HG03442 (cell line): ENCODE results near the gene VGLL2.
"Not testable (repeated sequence)": the region's sequence is repeated elsewhere in the genome, so short reads cannot be mapped to it uniquely, and the experiment has no call there.

Experiments
- ATAC-seq: cut with Tn5 transposase; IDR thresholded peaks from one replicate; pipeline ENCODE4 v1.9.1; 2021; ENCODE audit warnings: mild to moderate bottlenecking, moderate library complexity; ENCODE audit not compliant: unreplicated experiment

VGLL2 gene, protein sequence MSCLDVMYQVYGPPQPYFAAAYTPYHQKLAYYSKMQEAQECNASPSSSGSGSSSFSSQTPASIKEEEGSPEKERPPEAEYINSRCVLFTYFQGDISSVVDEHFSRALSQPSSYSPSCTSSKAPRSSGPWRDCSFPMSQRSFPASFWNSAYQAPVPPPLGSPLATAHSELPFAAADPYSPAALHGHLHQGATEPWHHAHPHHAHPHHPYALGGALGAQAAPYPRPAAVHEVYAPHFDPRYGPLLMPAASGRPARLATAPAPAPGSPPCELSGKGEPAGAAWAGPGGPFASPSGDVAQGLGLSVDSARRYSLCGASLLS

DNA sequence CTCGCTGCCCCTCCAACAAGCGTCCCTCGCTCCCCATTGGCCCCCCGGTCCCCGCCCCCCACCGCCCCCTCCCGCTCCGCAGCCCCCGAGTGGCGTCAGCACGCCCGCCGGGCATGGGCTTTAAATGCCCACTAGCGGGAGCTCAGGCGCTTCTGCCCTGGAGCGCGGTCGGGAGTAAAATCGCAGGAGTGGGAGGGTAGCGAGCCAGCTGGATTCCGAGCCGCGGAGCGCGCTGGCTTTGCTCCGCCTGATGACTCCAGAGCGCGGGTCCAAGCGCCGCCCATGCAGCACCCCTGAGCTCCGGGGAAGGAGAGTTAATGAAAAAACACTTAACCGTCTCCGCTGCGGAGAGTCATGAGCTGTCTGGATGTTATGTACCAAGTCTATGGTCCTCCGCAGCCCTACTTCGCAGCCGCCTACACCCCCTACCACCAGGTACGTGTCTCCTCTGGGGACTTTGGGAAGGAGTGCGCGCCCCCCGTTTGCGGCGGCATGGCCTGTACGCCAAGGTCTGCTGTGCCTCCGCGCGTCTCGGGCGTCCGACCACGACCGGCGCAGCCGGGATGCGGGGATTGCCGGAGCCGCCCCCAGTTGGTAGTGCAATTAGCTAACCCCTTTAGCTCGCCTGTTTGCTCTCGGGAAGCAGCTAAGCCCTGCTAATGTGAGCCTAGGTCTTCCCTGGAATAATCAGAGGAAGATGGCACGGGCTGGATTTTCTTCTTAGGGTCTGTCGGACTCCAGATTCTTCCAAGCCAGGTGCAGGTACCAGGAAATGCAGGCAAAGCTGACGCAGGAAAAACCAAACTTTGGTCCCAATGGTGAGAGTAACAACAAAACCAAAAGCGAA lies at the start of gene VGLL2:
VGLL2 (plus strand) TSS at position 149 of the 847 bp plus-strand sequence; CDS start at position 355, 206 bp downstream.
- peak; percentile 26 for ATAC-seq

DNA sequence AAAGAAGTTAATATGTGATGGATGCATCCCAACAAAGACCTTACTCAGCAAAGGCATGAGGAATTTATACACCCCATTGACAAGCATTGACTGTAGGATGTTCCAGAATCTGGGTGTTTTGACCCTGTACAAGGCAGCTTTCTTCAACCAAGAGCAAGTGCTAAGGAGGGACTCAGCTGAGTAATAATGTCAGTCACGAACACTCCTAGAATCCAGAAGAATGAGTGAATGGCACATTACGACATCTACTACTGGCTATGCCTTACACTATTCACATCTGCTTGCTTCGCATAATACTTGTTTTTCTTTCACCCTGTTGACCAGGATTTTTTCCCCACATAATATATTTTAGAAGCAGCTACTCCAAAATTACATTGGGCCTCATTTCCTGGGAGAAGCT lies 42.5 kb upstream of the VGLL2 start:
- ATAC-seq = no peak

DNA sequence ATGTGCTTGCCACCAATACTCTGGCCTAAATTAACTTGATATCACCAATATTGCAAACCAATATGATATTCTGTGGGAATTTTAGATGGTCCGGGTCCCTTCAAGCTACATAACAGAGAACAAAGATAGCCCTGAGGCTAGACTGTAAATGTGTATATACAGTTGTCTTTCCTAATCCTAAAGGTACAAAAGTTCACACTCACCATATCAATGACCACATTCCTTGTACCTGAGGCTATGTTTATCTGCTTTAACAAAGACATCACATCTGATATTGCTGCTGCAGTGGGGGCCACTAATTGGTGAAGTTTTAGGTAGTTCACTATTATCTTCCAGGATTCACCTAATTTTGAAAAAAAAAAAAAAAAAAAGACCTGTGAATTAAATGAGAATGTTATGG lies 38.6 kb upstream of the VGLL2 start:
- no peak for ATAC-seq

DNA sequence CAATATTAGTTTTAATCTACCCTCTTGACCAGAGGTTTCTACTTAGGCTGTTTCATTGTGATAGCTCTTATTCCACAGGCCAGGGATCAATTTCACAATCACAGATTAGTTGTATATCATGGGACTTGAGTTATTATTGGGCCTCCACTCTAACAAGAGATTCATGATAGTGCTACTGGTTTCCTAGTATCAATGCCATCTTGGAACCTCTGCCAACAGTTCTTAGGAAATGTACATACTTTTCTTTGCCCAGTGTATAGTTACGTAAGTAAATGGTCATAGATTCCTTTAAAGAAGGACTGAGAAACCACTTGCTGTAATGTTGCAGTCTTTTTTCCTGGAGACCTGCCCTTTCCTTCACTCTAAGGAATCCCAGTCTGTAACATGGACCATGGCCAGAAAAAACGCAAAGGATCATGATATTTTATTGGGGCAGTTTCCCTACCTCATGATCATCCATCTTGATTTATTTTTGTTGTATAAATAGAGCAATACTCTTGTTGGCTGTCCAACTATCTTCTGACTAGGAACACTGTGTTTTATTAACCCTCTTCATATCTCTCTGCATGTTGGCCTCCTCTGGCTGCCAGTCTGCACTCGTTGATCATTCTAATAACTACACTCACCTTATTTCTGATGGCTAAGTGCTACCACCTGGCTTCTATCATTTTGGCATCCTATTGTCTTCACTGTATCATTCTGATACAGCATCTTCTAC lies 38.0 kb upstream of the VGLL2 start:
- no peak for ATAC-seq

DNA sequence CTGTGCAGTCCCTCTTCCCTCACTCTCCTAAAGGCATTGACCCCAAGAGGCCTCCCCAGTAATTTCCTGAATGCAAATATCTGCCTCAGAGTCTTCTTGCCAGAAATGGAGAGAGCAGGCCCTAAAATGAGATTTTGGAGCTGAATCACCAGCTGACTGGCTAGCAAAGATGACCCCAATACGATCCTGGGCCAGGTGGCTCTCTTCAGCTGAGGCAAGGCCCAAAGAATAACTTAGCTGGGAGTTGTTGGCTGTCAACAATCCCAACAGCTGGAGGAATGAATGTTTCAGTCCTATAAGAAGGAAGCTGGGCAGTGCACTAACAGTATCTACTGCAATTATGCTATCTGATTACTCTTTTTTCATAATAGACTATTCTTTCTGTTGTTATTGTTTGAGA lies 37.2 kb upstream of the VGLL2 start:
- no peak for ATAC-seq

DNA sequence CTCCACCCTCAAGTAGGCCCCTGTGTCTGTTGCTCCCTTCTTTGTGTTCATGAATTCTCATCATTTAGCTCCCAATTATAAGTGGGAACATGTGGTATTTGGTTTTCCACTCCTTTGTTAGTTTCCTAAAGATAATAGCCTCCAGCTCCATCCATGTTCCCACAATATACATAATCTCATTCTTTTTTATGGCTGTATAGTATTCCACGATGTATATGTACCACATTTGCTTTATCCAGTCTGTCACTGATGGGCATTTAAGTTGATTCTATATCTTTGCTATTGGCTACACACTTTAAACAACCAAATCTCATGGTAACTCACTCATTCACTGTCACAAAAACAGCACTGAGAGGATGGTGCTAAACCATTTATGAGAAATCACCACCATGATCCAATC lies 35.5 kb upstream of the VGLL2 start:
- ATAC-seq = no peak

DNA sequence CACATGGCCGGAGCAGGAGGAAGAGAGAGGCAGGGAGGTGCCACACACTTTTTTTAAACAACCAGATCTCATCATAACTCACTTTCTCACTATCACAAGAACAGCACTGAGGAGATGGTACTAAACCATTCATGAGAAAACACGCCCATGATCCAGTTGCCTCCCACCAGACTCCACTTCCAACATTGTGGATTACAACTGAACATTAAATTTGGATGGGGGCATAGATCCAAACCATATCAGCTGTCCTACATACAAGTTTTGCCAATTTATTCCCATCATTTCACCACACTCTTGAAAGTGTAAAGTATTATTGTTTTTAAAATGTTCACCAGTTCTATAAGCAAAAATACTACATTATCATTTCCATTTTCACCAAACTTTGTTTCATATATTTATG lies 33.9 kb upstream of the VGLL2 start:
- no peak for ATAC-seq

DNA sequence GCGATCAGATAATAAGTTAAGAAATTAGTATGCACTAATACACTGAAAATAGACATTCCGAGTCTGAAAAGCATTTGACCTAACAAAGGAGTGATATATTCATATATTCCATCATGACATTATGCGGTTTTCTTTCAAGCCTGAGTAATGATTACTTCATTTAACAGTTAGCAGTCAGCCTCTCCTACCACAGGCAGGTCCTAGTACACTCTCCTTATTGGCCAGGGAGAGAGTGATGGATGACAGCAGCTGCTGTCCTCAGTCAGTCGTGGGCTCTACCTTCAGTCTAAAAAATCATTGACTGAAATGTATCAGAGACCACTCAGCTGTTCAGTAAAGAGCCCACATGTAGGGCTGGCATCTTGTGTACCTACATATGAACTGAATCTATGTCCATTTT lies 33.2 kb upstream of the VGLL2 start:
- no peak for ATAC-seq

DNA sequence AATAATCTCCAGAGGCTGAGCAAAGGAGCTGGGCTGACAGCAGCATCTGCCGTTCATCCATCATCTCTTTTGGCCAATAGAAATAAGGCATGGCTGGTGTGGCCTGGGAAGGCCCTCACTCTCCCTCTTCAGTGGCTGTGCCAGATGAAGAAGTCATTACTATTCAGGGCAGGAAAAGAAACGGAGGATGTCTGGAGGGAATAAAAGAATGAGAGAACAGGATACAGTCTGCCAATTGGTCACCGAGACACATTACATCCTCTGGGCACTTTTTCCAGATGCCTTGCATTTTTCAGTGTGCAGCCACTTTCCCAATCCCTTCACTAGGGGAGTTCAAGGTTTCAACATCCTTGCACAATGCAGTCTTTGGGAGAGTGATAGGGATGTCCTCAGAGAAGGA lies 32.2 kb upstream of the VGLL2 start:
- ATAC-seq = no peak

DNA sequence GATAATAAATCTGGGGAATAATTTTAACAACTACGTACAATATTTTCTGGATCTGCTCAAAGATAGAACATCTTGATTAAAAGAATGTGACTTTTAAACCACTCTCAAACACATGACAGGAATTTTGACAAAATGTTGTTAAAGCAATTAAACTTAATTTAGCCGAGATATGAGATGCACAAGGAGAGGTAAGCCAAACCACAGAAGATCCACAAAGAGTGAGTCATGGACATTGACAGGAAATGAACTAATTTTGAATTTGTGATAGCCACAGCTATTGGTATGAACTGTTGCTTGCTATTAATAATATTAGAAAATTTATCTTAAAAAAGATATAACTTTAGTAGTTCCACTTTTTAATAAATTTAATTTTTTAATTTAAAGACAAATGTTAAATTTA lies 27.8 kb upstream of the VGLL2 start:
- no peak for ATAC-seq

DNA sequence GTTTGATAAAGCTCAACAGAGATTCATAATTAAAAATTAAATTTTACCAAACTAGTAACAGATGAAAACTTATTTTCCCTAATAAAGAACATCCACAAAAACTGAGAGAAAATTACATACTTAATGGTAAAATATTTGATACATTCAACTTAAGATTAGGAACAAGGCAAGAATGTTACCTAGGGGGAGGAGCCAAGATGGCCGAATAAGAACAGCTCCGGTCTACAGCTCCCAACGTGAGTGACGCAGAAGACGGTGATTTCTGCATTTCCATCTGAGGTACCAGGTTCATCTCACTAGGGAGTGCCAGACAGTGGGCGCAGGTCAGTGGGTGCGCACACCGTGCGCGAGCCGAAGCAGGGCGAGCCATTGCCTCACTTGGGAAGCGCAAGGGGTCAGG lies 20.8 kb upstream of the VGLL2 start:
- not testable (repeated sequence) for ATAC-seq

DNA sequence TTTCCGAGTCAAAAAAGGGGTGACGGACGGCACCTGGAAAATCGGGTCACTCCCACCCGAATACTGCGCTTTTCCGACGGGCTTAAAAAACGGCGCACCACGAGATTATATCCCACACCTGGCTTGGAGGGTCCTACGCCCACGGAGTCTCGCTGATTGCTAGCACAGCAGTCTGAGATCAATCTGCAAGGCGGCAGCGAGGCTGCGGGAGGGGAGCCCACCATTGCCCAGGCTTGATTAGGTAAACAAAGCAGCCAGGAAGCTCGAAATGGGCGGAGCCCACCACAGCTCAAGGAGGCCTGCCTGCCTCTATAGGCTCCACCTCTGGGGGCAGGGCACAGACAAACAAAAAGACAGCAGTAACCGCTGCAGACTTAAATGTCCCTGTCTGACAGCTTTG lies 20.4 kb upstream of the VGLL2 start:
- ATAC-seq = not testable (repeated sequence)

DNA sequence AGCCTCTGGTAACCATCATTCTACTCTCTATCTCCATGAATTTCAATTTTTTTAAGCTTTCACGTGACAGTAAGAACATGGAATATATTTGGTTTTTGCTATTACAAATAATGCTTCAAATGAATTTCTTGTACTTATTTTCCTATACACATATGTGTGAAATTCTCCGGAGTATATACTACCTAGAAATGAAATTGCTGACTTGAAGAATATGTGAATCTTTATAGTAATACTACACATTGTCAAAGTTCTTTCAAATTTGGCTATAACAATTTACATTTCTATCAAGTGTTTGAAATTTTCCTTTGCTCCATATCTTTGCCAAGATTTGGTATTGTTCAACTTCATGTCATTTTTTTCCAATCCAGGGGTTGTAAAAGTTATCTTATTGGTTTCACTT lies 11.6 kb upstream of the VGLL2 start:
- no peak for ATAC-seq

DNA sequence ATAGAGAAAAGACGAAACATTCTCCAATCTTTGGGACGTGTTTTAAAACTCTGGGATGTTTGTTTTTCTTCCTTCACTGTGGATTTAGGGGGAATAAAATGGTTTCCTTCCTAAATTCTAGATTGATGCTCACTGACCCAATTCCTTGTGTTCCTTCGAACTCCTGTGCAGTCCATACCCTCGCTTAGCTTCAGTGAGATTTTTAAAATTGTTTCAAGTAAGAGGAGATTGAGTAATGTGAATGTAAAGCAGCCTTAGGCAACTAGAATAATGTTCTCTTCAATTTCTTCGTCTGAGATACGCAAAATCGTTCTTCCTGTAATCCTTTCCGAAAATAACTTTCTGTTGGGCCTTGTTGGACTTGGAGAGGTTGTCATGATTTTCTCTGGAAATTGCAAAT lies 2.6 kb upstream of the VGLL2 start:
- no peak for ATAC-seq

DNA sequence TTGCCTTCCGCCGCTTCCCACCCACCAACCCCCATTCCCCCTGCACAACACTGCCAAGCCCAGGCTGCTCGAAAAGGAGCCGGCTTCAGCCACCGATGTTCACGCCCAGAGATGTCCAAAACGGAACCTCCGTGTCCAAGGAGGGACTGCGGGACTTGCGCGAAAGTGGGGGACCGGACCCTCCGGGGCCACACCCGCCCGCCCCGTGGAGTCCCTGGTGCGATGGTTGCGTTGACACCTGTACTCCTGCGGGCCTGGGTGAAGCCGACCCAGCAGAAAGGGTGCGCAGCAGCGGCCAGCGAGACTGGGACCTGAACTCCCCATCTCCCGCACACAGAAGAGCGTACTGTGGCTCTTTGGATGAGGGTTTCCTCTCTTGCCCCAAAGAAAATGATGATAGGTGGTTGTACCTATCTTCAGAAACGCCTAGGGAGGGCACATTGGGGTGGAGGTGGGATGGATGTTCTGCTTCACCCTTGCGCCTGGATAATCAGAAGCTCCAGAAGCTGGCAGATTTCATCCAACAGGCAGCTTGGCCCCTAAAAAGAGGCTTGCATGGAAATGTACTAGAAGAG lies 1.9 kb upstream of the VGLL2 start:
- ATAC-seq = no peak

DNA sequence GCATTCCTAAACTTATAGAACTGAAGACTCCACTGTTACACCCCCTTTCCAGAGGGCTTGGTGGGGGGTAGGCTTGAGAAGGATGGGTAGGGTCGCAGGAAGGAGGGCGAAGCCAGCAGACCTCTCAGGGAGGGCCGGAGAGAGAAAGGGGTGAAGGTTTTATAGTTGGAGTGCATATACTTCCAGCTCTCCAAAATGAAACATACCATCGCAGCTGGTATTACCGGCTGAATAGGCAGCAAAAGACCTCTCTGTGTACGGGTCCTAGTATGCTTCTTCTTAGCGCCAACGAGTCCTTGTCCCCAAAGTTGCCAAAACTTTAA lies 1.0 kb upstream of the VGLL2 start:
- ATAC-seq = no peak

DNA sequence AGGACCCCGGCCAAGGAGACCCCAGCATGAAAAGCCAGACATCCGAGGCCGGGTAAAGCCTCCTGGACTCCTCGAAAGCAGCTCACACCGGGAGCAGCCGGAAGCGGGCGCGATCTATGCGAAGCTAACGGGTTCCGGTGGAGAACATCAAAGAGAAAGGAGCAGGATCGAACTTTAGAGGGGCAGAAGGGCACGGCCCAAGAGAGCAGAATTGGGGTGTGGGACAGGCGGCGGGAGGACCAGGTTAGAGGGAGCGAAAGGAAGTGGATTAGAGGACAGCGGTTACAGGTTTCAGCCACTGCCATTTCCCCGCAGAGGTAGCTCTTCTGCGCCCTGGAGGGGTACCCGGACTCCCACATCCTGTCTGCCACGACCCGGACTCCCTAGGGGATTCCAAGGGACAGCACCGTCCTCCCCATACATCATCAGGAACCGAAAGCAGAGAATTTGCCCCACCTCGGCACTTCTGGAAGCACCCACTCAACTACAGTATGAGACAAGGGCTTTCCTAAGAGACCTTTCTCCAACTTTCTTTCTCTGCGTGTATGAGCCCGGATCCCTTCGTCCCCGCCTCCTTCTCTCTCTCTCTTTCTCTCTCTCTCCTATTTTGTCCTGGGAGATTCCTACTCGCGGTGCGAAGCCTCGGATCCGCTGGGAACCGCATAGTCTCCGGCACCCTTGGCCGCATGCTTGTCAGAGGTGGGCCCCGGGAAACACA lies 507 bp upstream of the VGLL2 start:
- ATAC-seq = peak; percentile 48

DNA sequence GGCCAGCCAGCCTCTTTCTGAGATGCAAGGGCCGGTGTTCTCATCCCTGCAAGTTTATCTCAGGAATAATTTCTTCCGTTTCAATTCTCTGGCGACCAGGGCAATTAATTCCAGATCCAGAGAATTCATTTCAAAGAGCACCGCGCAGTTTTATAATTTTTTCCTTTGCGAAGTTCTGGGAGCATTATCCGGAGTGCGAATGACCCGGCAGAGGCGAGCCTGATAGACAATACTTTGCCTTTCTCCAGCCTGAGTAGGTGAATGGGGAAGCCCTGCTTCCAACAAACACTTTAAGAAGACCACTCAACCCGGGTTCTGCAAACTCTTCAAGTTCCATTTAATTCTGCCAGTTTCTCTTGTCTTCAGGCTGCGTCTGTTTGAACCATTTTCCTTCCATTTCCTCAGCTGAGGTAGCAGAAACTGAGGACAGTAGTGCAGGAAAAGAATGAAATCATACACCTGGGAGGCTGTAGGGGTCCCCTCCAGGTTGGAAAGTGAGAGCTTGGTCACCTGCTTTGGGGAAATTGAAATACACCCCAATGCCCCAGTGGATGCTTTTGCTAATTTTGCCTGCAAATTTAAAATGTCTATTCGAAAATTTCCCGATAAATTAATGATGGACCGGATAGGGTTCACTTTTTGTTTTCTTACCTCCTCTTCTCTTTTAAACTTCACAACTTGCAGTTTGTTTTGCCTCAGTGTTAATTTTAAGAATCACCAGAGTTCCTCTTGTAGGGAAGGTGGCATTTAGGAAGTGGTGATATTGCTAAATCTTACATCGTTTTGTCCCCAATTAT lies 1.1 kb downstream of the VGLL2 start:
- no peak for ATAC-seq

DNA sequence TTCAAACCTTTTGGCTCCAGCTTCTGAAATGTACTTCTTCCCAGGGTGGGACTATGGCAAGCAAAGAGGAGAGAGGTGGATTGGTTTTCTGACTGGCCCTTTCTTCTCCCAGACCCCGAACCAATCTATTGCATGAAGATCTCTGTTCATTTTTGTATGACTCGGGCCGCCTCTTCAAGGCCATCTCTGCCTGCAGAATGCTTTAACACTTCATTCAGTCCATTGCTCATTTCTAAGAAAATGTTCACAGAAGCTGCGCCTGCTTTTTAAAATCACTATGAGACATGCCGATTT lies 1.6 kb downstream of the VGLL2 start:
- no peak for ATAC-seq
